ENCODE results near the gene LST1.
"Not testable (repeated sequence)": the region's sequence is repeated elsewhere in the genome, so short reads cannot be mapped to it uniquely, and the experiment has no call there.

The LST1 gene

GRCh38 chr6:31580807-31581433 is 5.2 kb upstream of the LST1 start:
- DNase-seq (ENCODE audit: low read depth), result peak; percentile 90

DNA sequence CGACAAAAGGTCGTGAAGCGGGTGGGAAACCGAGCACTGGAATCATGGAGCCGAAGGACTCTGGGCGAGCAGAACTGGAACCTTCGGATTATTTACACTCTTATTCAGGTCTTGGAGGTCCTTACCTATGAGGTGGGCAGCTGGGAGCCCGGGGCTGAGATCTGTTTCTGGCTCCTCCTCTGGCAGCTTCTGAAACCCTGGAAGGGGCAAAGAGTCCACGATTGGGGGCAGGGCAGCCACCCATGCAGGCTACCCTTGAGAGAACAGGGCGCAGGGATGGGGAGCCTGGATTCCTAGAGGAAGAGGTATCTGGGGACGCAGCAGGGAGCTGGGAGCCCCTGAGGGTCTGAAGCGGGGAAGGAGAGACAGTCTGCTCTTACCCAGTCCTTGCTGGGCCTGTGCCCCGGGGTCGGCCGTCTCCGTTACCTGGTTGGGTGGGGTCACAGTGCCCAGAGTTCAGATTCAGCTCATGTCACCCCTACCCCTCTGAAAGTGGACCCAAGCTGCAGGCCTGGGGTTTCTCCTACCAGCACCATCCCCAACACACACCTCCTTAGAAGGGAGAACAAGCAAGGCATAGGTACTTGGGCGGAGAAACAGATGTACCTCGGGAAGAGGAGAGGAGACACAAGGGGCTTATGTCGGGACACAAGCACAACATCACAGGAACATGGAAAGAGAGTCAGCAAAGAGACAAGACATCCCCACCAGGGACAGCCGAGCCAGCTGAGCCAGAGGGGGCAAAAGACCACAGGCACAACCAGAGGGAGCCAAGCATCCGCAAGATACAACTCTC is 4.4 kb upstream of the LST1 start:
- no peak for DNase-seq (ENCODE audit: low read depth)

GRCh38 chr6:31582230-31582643 is 3.8 kb upstream of the LST1 start, which contains the start of gene LTB:
LTB (minus strand) TSS chr6:31582424; CDS start chr6:31582417, 7 bp downstream.
- DNase-seq (ENCODE audit: low read depth), result no peak

- DNase-seq (ENCODE audit: low read depth), result peak; percentile 63
These were observed 586 bp upstream of the LST1 start for GRCh38 chr6:31585491-31585890.

- peak; percentile 97 for DNase-seq (ENCODE audit: low read depth)
These were observed 663 bp downstream of the LST1 start for GRCh38 chr6:31586599-31587281.

GRCh38 chr6:31587791-31588777 is 2.0 kb downstream of the LST1 start:
- DNase-seq (ENCODE audit: low read depth), result peak; percentile 63

DNA sequence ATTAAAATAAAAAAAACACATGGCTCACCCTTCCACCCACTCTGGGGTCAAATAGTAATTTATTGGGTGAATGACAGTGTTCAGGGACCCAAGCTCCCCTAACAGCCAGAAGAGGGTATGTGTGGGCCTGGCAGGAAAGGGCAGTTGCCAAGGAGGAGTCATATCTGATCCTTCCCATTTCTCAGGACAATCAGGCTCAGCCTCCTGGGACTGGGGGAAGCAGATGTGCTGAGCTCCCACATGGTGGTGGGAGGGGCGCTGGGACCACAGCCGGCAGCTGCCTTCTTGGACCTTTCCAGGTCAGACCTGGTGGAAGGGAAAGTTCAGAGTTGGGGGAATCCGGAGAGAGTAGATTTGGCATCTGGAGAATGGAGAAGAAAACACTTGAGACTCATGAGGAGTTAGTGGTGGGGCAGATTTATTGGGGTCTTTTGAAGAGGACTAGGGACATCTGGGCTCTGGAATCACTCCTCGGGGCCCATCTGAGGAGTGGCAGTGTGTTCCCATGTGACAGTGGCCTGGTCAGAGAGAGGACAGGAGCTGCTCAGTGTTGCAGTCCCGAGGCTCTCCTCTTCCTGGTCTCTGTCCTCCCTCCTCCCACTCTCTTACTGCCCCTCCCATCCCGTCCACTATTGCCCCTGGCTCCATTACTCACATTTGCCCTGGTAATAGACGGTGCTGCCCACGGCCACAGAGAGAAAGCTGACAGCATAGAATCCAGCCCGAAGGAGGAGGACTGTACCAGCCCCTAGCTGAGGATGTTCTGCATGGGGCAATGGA is 3.0 kb downstream of the LST1 start:
- DNase-seq (ENCODE audit: low read depth), result no peak

GRCh38 chr6:31590691-31591090 is 4.6 kb downstream of the LST1 start:
- DNase-seq (ENCODE audit: low read depth), result not testable (repeated sequence)

DNA sequence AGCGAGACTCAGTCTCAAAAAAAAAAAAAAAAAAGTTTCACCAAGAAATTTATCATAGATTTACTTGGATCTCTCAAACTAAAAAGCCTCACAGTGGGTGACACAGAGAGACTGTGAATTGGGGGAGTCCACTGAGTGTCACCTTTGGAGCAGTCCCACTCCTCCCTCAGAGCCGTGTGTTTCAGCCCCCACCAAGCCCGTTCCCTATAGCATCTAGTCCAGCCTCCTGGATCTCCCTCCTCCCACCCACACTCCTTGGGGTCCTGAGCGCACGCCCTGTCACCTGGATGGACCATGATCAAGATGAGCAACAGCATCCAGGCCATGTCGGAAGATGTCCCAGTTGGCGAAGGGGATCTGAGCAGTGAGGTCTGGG is 6.3 kb downstream of the LST1 start:
- DNase-seq (ENCODE audit: low read depth), result no peak

DNA sequence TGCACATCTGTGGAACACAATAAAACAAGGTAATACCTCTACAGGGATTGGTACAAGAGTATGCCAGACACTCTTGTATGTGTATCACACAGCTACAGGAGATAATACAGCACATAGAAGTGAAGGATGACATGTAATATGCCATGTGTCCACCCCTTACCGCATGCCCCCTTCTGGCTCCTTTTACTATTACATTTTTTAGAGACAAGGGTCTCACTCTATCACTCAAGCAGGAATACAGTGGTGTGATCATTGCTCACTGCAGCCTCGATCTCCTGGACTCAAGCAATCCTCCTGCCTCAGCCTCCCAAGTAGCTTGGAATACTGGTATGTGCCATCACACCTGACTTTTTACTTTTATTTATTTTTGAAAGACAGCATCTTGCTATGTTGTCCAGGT is 10.9 kb downstream of the LST1 start:
- peak; percentile 78 for DNase-seq (ENCODE audit: low read depth)

GRCh38 chr6:31607317-31607716 is 21.2 kb downstream of the LST1 start:
- no peak for DNase-seq (ENCODE audit: low read depth)

- no peak for DNase-seq (ENCODE audit: low read depth)
These were observed 23.7 kb downstream of the LST1 start for GRCh38 chr6:31609519-31610406.

- DNase-seq (ENCODE audit: low read depth), result no peak
These were observed 24.9 kb downstream of the LST1 start for GRCh38 chr6:31610968-31611367.

GRCh38 chr6:31614075-31614619 is 28.1 kb downstream of the LST1 start:
- DNase-seq (ENCODE audit: low read depth), result no peak

DNA sequence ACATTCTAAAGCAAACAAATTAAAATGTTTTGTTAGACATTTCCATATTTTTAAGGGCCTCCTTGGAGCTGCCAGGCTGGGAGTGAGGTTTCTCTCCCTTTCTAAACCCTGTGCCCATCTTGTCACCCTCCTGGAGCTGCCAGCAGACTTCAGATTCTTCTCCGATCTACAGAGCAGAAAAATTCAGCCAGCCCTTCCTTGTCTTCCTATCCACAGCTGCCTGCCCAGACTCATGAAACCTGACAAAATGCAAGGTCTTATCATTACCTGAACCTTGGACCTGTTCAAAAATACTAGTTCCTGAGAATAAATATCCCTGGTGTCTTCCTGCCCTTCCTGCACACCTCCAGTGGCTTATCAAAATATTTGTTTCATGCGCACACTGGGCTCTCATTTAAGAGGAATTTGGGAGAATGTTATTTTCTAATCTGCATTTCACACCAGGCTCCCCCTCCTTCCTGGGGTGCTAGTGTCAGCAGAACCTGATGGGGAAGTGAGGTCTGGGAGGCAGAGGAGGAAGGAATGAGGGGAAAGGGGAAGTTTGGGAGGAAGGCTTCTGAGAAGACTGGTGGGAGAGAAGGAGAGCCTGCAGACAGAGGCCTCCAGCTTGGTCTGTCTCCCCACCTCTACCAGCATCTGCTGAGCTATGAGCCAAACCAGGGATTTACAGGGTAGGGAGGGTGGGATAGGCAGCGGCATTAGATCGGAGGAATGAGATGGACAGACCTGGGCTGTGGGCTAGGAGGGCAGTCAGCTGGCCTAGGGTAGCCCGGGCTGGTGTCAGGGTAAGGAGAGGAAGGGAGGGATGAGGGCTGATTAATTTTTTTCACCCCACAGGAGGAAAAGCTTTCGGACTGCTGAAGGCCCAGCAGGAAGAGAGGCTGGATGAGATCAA is 28.9 kb downstream of the LST1 start, which contains the start of gene AIF1:
AIF1 (plus strand) TSS at position 551 of the 895 bp plus-strand sequence; CDS start at position 647, 96 bp downstream.
- peak; percentile 66 for DNase-seq (ENCODE audit: low read depth)

DNA sequence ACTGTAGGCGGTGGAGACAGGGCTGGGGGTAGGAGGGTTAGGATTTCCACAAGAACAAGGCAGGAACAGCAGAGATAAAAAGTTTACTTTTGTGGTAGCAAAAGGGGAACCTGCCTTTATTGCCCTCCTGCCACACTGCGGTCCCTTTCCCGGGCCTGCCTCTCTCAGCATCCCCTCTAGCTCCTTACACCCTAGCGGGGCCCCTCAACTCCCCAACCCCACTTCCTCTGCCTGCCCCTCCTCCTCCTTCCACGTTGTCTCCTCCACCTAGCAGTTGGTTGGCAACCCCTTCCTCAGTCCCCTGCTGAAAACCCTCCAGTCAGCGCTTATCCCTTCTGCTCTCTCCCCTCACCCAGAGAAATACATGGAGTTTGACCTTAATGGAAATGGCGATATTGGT is 29.7 kb downstream of the LST1 start:
- peak; percentile 87 for DNase-seq (ENCODE audit: low read depth)

- no peak for DNase-seq (ENCODE audit: low read depth)
These were observed 30.9 kb downstream of the LST1 start for GRCh38 chr6:31617010-31617409.

DNA sequence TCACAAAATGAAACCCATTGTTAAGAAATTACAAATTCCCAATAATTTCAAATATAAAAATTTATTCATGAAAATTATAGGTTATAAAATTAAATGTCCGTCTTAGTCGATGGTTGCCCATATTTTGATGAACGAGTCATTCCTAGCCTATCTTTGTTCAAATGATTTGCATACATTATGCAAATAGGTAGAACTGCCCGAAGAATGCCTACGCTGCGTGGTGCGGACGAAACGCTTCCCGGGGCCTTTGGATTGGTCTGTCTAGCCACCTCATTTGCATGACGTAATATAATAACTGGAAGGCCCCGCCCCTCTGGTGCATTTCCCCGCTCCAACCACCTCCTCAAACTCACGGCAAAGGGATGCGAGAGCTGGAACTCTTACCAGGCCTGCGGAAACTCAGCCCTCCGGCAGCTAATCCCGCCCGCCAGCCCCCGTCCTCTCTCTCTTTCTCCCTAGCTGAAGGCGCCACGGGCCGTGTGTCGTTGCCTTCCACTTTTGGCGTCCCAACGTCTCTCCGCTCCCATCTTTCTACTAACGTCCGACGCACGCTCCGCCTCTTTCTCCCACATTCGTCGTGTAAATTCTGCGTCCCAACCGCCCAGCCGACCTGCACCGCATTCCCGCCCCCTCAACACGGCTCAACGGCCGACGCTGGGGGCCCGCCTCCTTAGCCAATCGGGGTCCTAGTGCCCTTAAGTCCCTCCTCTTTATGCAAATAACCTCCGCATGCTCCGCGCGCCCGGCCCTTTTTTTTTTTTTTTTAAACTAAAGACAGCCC is 33.9 kb downstream of the LST1 start:
- peak; percentile 98 for DNase-seq (ENCODE audit: low read depth)
